Stimulated activated naive B cell treated with anti-CD40 and anti-IgM and Interleukin-4, amounts not matched to agents 10 μg/mL and 1 μg/mL and 100 μg/mL, for 72 hours (primary cell): Measurements from ENCODE around the gene STK38.

Experiments
- ATAC-seq, 2 donors: fragments of 150-1000 bp; cut with Tn5 transposase; replicated peaks; 2 replicates each; pipeline ENCODE4 v1.10.0; 2021; ENCODE audit warnings: moderate library complexity in 1 of 2
- DNase-seq: peaks from one replicate; pipeline ENCODE4 v3.0.0; 2021
- H3K27ac Mint-ChIP-seq: one replicate; pipeline ENCODE4 v1.8.0; 2022; ENCODE audit warnings: mild to moderate bottlenecking, mixed read lengths
- H3K27me3 Mint-ChIP-seq, 2 donors: one replicate each; pipeline ENCODE4 v1.8.0; 2022; ENCODE audit warnings: mixed read lengths in 2 of 2
- H3K36me3 Mint-ChIP-seq, 2 donors: one replicate each; pipeline ENCODE4 v1.8.0; 2022; ENCODE audit warnings: mixed read lengths in 2 of 2, mild to moderate bottlenecking in 1 of 2
- H3K4me1 Mint-ChIP-seq, 2 donors: one replicate each; pipeline ENCODE4 v1.8.0; 2022; ENCODE audit warnings: mixed read lengths in 2 of 2, mild to moderate bottlenecking in 1 of 2
- H3K4me3 Mint-ChIP-seq, 2 donors: one replicate each; pipeline ENCODE4 v1.8.0; 2022; ENCODE audit warnings: mild to moderate bottlenecking in 2 of 2, mixed read lengths in 2 of 2, moderate library complexity in 1 of 2
- H3K9me3 Mint-ChIP-seq, 2 donors: one replicate each; pipeline ENCODE4 v1.8.0; 2022; ENCODE audit warnings: mixed read lengths in 2 of 2, mild to moderate bottlenecking in 1 of 2

Gene STK38

GRCh38 chr6:36523451-36523850 is 23.8 kb downstream of the STK38 start:
- H3K4me1 Mint-ChIP-seq = peaks cover 5% of the 10 kb centered on the region in 2 donors
- ATAC-seq = no peak
- peaks cover 26 to 53% of the 10 kb centered on the region in 2 donors for H3K36me3 Mint-ChIP-seq
- no peak overlapping the region for H3K4me3 Mint-ChIP-seq
- H3K27ac Mint-ChIP-seq = no peak overlapping the region
- H3K9me3 Mint-ChIP-seq = no peaks in the 10 kb centered on the region
- DNase-seq = no peak
- H3K27me3 Mint-ChIP-seq = no peaks in the 10 kb centered on the region

GRCh38 chr6:36519352-36519751 is 27.9 kb downstream of the STK38 start:
- ATAC-seq (no peak), DNase-seq (no peak)
- Mint-ChIP-seq H3K27ac (no peak overlapping the region), H3K4me3 (no peak overlapping the region), H3K9me3 (no peaks in the 10 kb centered on the region), H3K4me1 (no peaks in the 10 kb centered on the region), H3K36me3 (peaks cover 16 to 42% of the 10 kb centered on the region in 2 donors), H3K27me3 (no peaks in the 10 kb centered on the region)

- Mint-ChIP-seq H3K27me3 (no peaks in the 10 kb centered on the region), H3K4me1 (no peaks in the 10 kb centered on the region), H3K27ac (no peak overlapping the region), H3K36me3 (peaks cover 14 to 33% of the 10 kb centered on the region in 2 donors), H3K4me3 (no peak overlapping the region), H3K9me3 (no peaks in the 10 kb centered on the region)
- DNase-seq (no peak), ATAC-seq (no peak)
Measured at GRCh38 chr6:36517408-36517807, 29.9 kb downstream of the STK38 start.

- Mint-ChIP-seq H3K4me3 (no peak overlapping the region), H3K36me3 (peaks cover 14 to 33% of the 10 kb centered on the region in 2 donors), H3K27ac (no peak overlapping the region), H3K9me3 (no peaks in the 10 kb centered on the region), H3K4me1 (no peaks in the 10 kb centered on the region), H3K27me3 (no peaks in the 10 kb centered on the region)
- ATAC-seq (no peak), DNase-seq (no peak)
Measured at GRCh38 chr6:36516988-36517387, 30.3 kb downstream of the STK38 start.

- no peaks in the 10 kb centered on the region for H3K4me1 Mint-ChIP-seq
- ATAC-seq (no peak), DNase-seq (no peak)
- H3K4me3 Mint-ChIP-seq = no peak overlapping the region
- no peaks in the 10 kb centered on the region for H3K27me3 Mint-ChIP-seq
- no peak overlapping the region for H3K27ac Mint-ChIP-seq
- H3K36me3 Mint-ChIP-seq = peaks cover 17 to 35% of the 10 kb centered on the region in 2 donors
- no peaks in the 10 kb centered on the region for H3K9me3 Mint-ChIP-seq
Measured at GRCh38 chr6:36516559-36516958, 30.7 kb downstream of the STK38 start.

- Mint-ChIP-seq H3K27me3 (no peaks in the 10 kb centered on the region), H3K4me3 (no peak overlapping the region), H3K36me3 (peaks cover 17 to 36% of the 10 kb centered on the region in 2 donors), H3K27ac (no peak overlapping the region), H3K4me1 (no peaks in the 10 kb centered on the region), H3K9me3 (no peaks in the 10 kb centered on the region)
- DNase-seq (no peak), ATAC-seq (no peak)
Measured at GRCh38 chr6:36515844-36516243, 31.4 kb downstream of the STK38 start.

- no peak overlapping the region for H3K27ac Mint-ChIP-seq
- peaks cover 22 to 42% of the 10 kb centered on the region in 2 donors for H3K36me3 Mint-ChIP-seq
- ATAC-seq (no peak), DNase-seq (no peak)
- no peaks in the 10 kb centered on the region for H3K9me3 Mint-ChIP-seq
- H3K27me3 Mint-ChIP-seq = no peaks in the 10 kb centered on the region
- H3K4me1 Mint-ChIP-seq = no peaks in the 10 kb centered on the region
- H3K4me3 Mint-ChIP-seq = no peak overlapping the region
Measured at GRCh38 chr6:36514554-36515456, 32.5 kb downstream of the STK38 start.

GRCh38 chr6:36510365-36510764 is 36.9 kb downstream of the STK38 start:
- no peaks in the 10 kb centered on the region for H3K9me3 Mint-ChIP-seq
- H3K27me3 Mint-ChIP-seq = no peaks in the 10 kb centered on the region
- H3K36me3 Mint-ChIP-seq = peaks cover 25 to 45% of the 10 kb centered on the region in 2 donors
- ATAC-seq (no peak), DNase-seq (no peak)
- peaks cover 0 to 4% of the 10 kb centered on the region in 2 donors for H3K4me1 Mint-ChIP-seq
- no peak overlapping the region for H3K4me3 Mint-ChIP-seq
- no peak overlapping the region for H3K27ac Mint-ChIP-seq

- H3K36me3 Mint-ChIP-seq = peaks cover 26 to 45% of the 10 kb centered on the region in 2 donors
- H3K27ac Mint-ChIP-seq = no peak overlapping the region
- H3K9me3 Mint-ChIP-seq = no peaks in the 10 kb centered on the region
- DNase-seq = no peak
- peaks cover 0 to 4% of the 10 kb centered on the region in 2 donors for H3K4me1 Mint-ChIP-seq
- ATAC-seq = no peak
- no peak overlapping the region for H3K4me3 Mint-ChIP-seq
- H3K27me3 Mint-ChIP-seq = no peaks in the 10 kb centered on the region
Measured at GRCh38 chr6:36508532-36508931, 38.7 kb downstream of the STK38 start.

- H3K27ac Mint-ChIP-seq = no peak overlapping the region
- H3K4me1 Mint-ChIP-seq = peaks cover 0 to 4% of the 10 kb centered on the region in 2 donors
- peaks cover 17 to 45% of the 10 kb centered on the region in 2 donors for H3K36me3 Mint-ChIP-seq
- H3K27me3 Mint-ChIP-seq = no peaks in the 10 kb centered on the region
- no peak overlapping the region for H3K4me3 Mint-ChIP-seq
- H3K9me3 Mint-ChIP-seq = no peaks in the 10 kb centered on the region
- ATAC-seq (no peak), DNase-seq (no peak)
Measured at GRCh38 chr6:36506611-36507010, 40.7 kb downstream of the STK38 start.

- H3K4me3 Mint-ChIP-seq = no peak overlapping the region
- peaks cover 0 to 4% of the 10 kb centered on the region in 2 donors for H3K4me1 Mint-ChIP-seq
- H3K27ac Mint-ChIP-seq = no peak overlapping the region
- ATAC-seq = no peak
- H3K27me3 Mint-ChIP-seq = no peaks in the 10 kb centered on the region
- H3K9me3 Mint-ChIP-seq = no peaks in the 10 kb centered on the region
- peaks cover 16 to 45% of the 10 kb centered on the region in 2 donors for H3K36me3 Mint-ChIP-seq
- no peak for DNase-seq
Measured at GRCh38 chr6:36505744-36506534, 41.3 kb downstream of the STK38 start.

- Mint-ChIP-seq H3K27me3 (no peaks in the 10 kb centered on the region), H3K36me3 (peaks cover 14 to 36% of the 10 kb centered on the region in 2 donors), H3K27ac (no peak overlapping the region), H3K4me1 (peaks cover 0 to 4% of the 10 kb centered on the region in 2 donors), H3K4me3 (no peak overlapping the region), H3K9me3 (no peaks in the 10 kb centered on the region)
- DNase-seq (no peak), ATAC-seq (no peak)
Measured at GRCh38 chr6:36504982-36505381, 42.3 kb downstream of the STK38 start.

- DNase-seq (no peak), ATAC-seq (no peak)
- Mint-ChIP-seq H3K4me1 (peaks cover 0 to 4% of the 10 kb centered on the region in 2 donors), H3K27me3 (no peaks in the 10 kb centered on the region), H3K36me3 (peaks cover 10 to 33% of the 10 kb centered on the region in 2 donors), H3K4me3 (no peak overlapping the region), H3K9me3 (no peaks in the 10 kb centered on the region), H3K27ac (no peak overlapping the region)
Measured at GRCh38 chr6:36504181-36504580, 43.1 kb downstream of the STK38 start.

GRCh38 chr6:36501686-36502085 is 45.6 kb downstream of the STK38 start:
- Mint-ChIP-seq H3K4me3 (no peak overlapping the region), H3K4me1 (peaks cover 0 to 4% of the 10 kb centered on the region in 2 donors), H3K9me3 (no peaks in the 10 kb centered on the region), H3K36me3 (peaks cover 17 to 42% of the 10 kb centered on the region in 2 donors), H3K27me3 (no peaks in the 10 kb centered on the region), H3K27ac (no peak overlapping the region)
- DNase-seq (no peak), ATAC-seq (no peak)
